H1 (cell line): ENCODE data around the gene LRRC17. TPM values are rescaled to one million over a fixed set of nuclear protein-coding genes. Genes with fewer than 3 reads are reported as not detected.

Experiments used
- CTCF ChIA-PET: fragments of 300-600 bp; sonication (Branson Sonifier 250); formaldehyde crosslinking; loops from one replicate; lab custom pipeline; 2021; ENCODE audit not compliant: partially characterized antibody; lab: Charles Lee
- POLR2A ChIA-PET: fragments of 300-600 bp; sonication (Branson Sonifier 250); formaldehyde crosslinking; loops from one replicate; lab custom pipeline; 2021; ENCODE audit warnings: inconsistent platforms; ENCODE audit not compliant: partially characterized antibody; lab: Charles Lee
- DNase-seq, 2 experiments: peaks; one replicate each; pipeline versions ENCODE4 v3.0.0 to v3.0.0-alpha.2; 2010 to 2022; ENCODE audit warnings: low spot score in 2 of 2, low read depth in 1 of 2, mixed read lengths in 1 of 2
- FAIRE-seq: peaks from 2 replicates; lab custom pipeline; 2011; peaks lifted over from hg19 to GRCh38; lab: Jason Lieb, UNC
- H2AFZ ChIP-seq: 2 replicates; pipeline ENCODE4 v1.8.1; 2012; ENCODE audit warnings: low read length, inconsistent platforms
- H2AK5ac ChIP-seq: 2 replicates; pipeline ENCODE4 v1.6.1; 2013; ENCODE audit warnings: low read depth, low read length
- H2BK120ac ChIP-seq: replicated peaks from 2 replicates; pipeline ENCODE3; 2013; ENCODE audit warnings: low read depth, low read length, inconsistent platforms
- H2BK12ac ChIP-seq: 2 replicates; pipeline ENCODE4 v1.6.1; 2013; ENCODE audit warnings: low read depth, low read length
- H2BK15ac ChIP-seq: 2 replicates; pipeline ENCODE4 v1.6.1; 2013; ENCODE audit warnings: low read length
- H2BK20ac ChIP-seq: 2 replicates; pipeline ENCODE4 v1.6.1; 2013; ENCODE audit warnings: low read length
- H2BK5ac ChIP-seq: 2 replicates; pipeline ENCODE4 v1.6.1; 2013; ENCODE audit warnings: low read depth, low read length
- H3K14ac ChIP-seq: 2 replicates; pipeline ENCODE4 v1.6.1; 2013; ENCODE audit warnings: inconsistent platforms; ENCODE audit not compliant: insufficient read length
- H3K18ac ChIP-seq: 2 replicates; pipeline ENCODE4 v1.6.1; 2013; ENCODE audit warnings: low read length; ENCODE audit errors: extremely low read depth
- H3K23ac ChIP-seq: 2 replicates; pipeline ENCODE4 v1.6.1; 2013; ENCODE audit warnings: inconsistent platforms; ENCODE audit not compliant: insufficient read length
- H3K23me2 ChIP-seq: 2 replicates; pipeline ENCODE4 v1.6.1; 2013; ENCODE audit warnings: low read depth, low read length
- H3K27ac ChIP-seq: 2 replicates; pipeline ENCODE4 v1.6.1; 2011; ENCODE audit warnings: low read depth, low read length, inconsistent platforms
- H3K27me3 ChIP-seq, 4 experiments: replicated peaks in 1 of 4; 1 replicate in 1 of 4; 2 replicates in 3 of 4; pipeline versions ENCODE4 v1.6.1 to v1.8.1; 2011 to 2013; ENCODE audit warnings: low read length in 3 of 4, mild to moderate bottlenecking in 3 of 4, inconsistent platforms in 2 of 4, mixed read lengths in 2 of 4, moderate library complexity in 1 of 4; ENCODE audit not compliant: control insufficient read depth in 3 of 4, insufficient read depth in 3 of 4; ENCODE audit errors: extremely low read depth in 1 of 4
- H3K36me3 ChIP-seq, 4 experiments: 2 replicates each; pipeline versions ENCODE4 v1.6.1 to v1.8.1; 2011 to 2013; ENCODE audit warnings: mild to moderate bottlenecking in 4 of 4, low read length in 3 of 4, moderate library complexity in 2 of 4, control low read depth in 1 of 4, inconsistent platforms in 1 of 4; ENCODE audit not compliant: insufficient read depth in 4 of 4, control insufficient read depth in 2 of 4
- H3K4ac ChIP-seq: replicated peaks from 2 replicates; pipeline ENCODE3; 2013; ENCODE audit warnings: low read length, low read depth, mixed read lengths, inconsistent platforms; ENCODE audit not compliant: insufficient read length
- H3K4me1 ChIP-seq, 4 experiments: replicated peaks in 1 of 4; 1 replicate in 1 of 4; 2 replicates in 3 of 4; pipeline versions ENCODE4 v1.6.1 to v1.8.1; 2011 to 2013; ENCODE audit warnings: low read length in 3 of 4, inconsistent platforms in 2 of 4, mixed read lengths in 1 of 4; ENCODE audit not compliant: insufficient read depth in 4 of 4, control insufficient read depth in 3 of 4
- H3K4me2 ChIP-seq, 2 experiments: 2 replicates each; pipeline versions ENCODE4 v1.6.1 to v1.8.1; 2011 to 2013; ENCODE audit warnings: low read depth in 2 of 2, low read length in 2 of 2, control low read depth in 1 of 2, inconsistent platforms in 1 of 2, mild to moderate bottlenecking in 1 of 2; ENCODE audit not compliant: insufficient read depth in 1 of 2
- H3K4me3 ChIP-seq, 4 experiments: fragments of 200-600, 300-600 bp in 1 of 4; sonication (generic), shearing (Covaris generic), sonication (Bioruptor Twin) in 1 of 4; 2 replicates each; pipeline versions ENCODE4 v1.5.1 to v1.8.1; 2011 to 2016; ENCODE audit warnings: low read length in 4 of 4, low read depth in 3 of 4, control low read depth in 2 of 4, inconsistent platforms in 2 of 4, mild to moderate bottlenecking in 2 of 4, mixed read lengths in 1 of 4, moderate library complexity in 1 of 4; ENCODE audit not compliant: insufficient read depth in 2 of 4; ENCODE audit errors: extremely low read depth in 1 of 4
- H3K56ac ChIP-seq: replicated peaks from 2 replicates; pipeline ENCODE3; 2013; ENCODE audit warnings: low read depth, mild to moderate bottlenecking, mixed read lengths, low read length, inconsistent platforms; ENCODE audit not compliant: insufficient read length
- H3K79me1 ChIP-seq: 2 replicates; pipeline ENCODE4 v1.6.1; 2013; ENCODE audit warnings: low read depth, low read length, control low read depth
- H3K79me2 ChIP-seq, 2 experiments: 2 replicates each; pipeline versions ENCODE4 v1.6.1 to v1.8.1; 2012 to 2013; ENCODE audit warnings: low read length in 2 of 2, mild to moderate bottlenecking in 2 of 2, inconsistent platforms in 1 of 2; ENCODE audit not compliant: insufficient read depth in 2 of 2, control insufficient read depth in 1 of 2
- H3K9ac ChIP-seq, 4 experiments: replicated peaks in 1 of 4; 1 replicate in 1 of 4; 2 replicates in 3 of 4; pipeline versions ENCODE4 v1.6.1 to v1.8.1; 2011 to 2013; ENCODE audit warnings: low read depth in 3 of 4, low read length in 3 of 4, control low read depth in 2 of 4, mild to moderate bottlenecking in 2 of 4, moderate library complexity in 2 of 4, inconsistent platforms in 1 of 4; ENCODE audit errors: extremely low read depth in 1 of 4
- H3K9me3 ChIP-seq, 2 experiments: 2 replicates each; pipeline versions ENCODE4 v1.6.1 to v1.8.1; 2012 to 2013; ENCODE audit warnings: mild to moderate bottlenecking in 2 of 2, moderate library complexity in 2 of 2, control low read depth in 1 of 2, inconsistent platforms in 1 of 2, low read depth in 1 of 2, low read length in 1 of 2, mixed read lengths in 1 of 2; ENCODE audit not compliant: insufficient read depth in 2 of 2
- H4K20me1 ChIP-seq, 2 experiments: replicated peaks in 1 of 2; 2 replicates each; pipeline versions ENCODE3 to v1.8.1; 2011 to 2013; ENCODE audit warnings: inconsistent platforms in 2 of 2, low read length in 2 of 2, mild to moderate bottlenecking in 1 of 2; ENCODE audit not compliant: insufficient read depth in 2 of 2, control insufficient read depth in 1 of 2
- H4K5ac ChIP-seq: 2 replicates; pipeline ENCODE4 v1.6.1; 2013; ENCODE audit warnings: low read length, low read depth, mixed read lengths, inconsistent platforms; ENCODE audit not compliant: insufficient read length
- H4K8ac ChIP-seq: 2 replicates; pipeline ENCODE4 v1.8.0; 2013; ENCODE audit warnings: mild to moderate bottlenecking, moderate library complexity, low read length, inconsistent platforms; ENCODE audit not compliant: insufficient read depth; ENCODE audit errors: extremely low read depth
- H4K91ac ChIP-seq: replicated peaks from 2 replicates; pipeline ENCODE3; 2013; ENCODE audit warnings: low read length, mixed read lengths, inconsistent platforms; ENCODE audit not compliant: insufficient read length
- ASH2L ChIP-seq: fragments of 200-600, 300-600 bp; sonication (generic); IDR thresholded peaks from one replicate; pipeline ENCODE4 v1.7.1; 2017; ENCODE audit warnings: low read length
- BCL11A ChIP-seq, 2 experiments: IDR thresholded peaks; one replicate each; pipeline ENCODE4 v1.6.1; 2011; ENCODE audit warnings: low read depth in 2 of 2, low read length in 2 of 2, mild to moderate bottlenecking in 2 of 2
- CREB1 ChIP-seq: IDR thresholded peaks from 2 replicates; pipeline ENCODE4 v1.6.1; 2012; ENCODE audit warnings: inconsistent platforms
- JUN ChIP-seq: IDR thresholded peaks from 2 replicates; pipeline ENCODE4 v1.6.1; 2011; ENCODE audit warnings: low read depth, mild to moderate bottlenecking, improper control_type of control experiment, low read length
- JUND ChIP-seq: IDR thresholded peaks from 2 replicates; pipeline ENCODE4 v1.6.1; 2011; ENCODE audit warnings: mild to moderate bottlenecking, improper control_type of control experiment, low read length
- KDM1A ChIP-seq: fragments of 200-600, 300-600 bp; sonication (generic); IDR thresholded peaks from 2 replicates; pipeline ENCODE4 v1.7.1; 2016; ENCODE audit warnings: mild to moderate bottlenecking, low read length, borderline replicate concordance
- KDM4A ChIP-seq: IDR thresholded peaks from one replicate; pipeline ENCODE4 v1.7.1; 2012; ENCODE audit warnings: low read depth, mild to moderate bottlenecking, moderate library complexity, low read length, inconsistent platforms; ENCODE audit not compliant: severe bottlenecking
- NRF1 ChIP-seq: IDR thresholded peaks from 2 replicates; pipeline ENCODE4 v1.6.1; 2011; ENCODE audit warnings: mild to moderate bottlenecking, low read depth, low read length, improper control_type of control experiment
- POLR2A ChIP-seq, 2 experiments: IDR thresholded peaks; 1 replicate in 1 of 2; 2 replicates in 1 of 2; pipeline ENCODE4 v1.6.1; 2011; ENCODE audit warnings: low read depth in 2 of 2, low read length in 2 of 2, mild to moderate bottlenecking in 2 of 2; ENCODE audit errors: control extremely low read depth in 1 of 2
- RAD21 ChIP-seq, 2 experiments: IDR thresholded peaks in 1 of 2; conservative IDR thresholded peaks in 1 of 2; 2 replicates each; pipeline ENCODE4 v1.6.1; 2011; ENCODE audit warnings: low read depth in 2 of 2, low read length in 2 of 2, improper control_type of control experiment in 1 of 2, inconsistent platforms in 1 of 2, mild to moderate bottlenecking in 1 of 2, moderate library complexity in 1 of 2
- RBBP5 ChIP-seq: IDR thresholded peaks from 2 replicates; pipeline ENCODE4 v1.7.1; 2012; ENCODE audit warnings: low read depth, mild to moderate bottlenecking, inconsistent platforms, low read length, moderate library complexity, borderline replicate concordance
- SIN3A ChIP-seq, 2 experiments: IDR thresholded peaks in 1 of 2; conservative IDR thresholded peaks in 1 of 2; 2 replicates each; pipeline ENCODE4 v1.6.1; 2011 to 2012; ENCODE audit warnings: low read length in 2 of 2, improper control_type of control experiment in 1 of 2, low read depth in 1 of 2, mild to moderate bottlenecking in 1 of 2
- SIRT6 ChIP-seq: IDR thresholded peaks from one replicate; pipeline ENCODE4 v1.7.1; 2012; ENCODE audit warnings: low read length, inconsistent platforms
- SIX5 ChIP-seq: IDR thresholded peaks from 2 replicates; pipeline ENCODE4 v1.6.1; 2011; ENCODE audit warnings: mild to moderate bottlenecking, low read depth, low read length
- TAF1 ChIP-seq: IDR thresholded peaks from 2 replicates; pipeline ENCODE4 v1.6.1; 2011; ENCODE audit warnings: mild to moderate bottlenecking, low read depth, low read length
- TCF12 ChIP-seq: IDR thresholded peaks from 2 replicates; pipeline ENCODE4 v1.6.1; 2011; ENCODE audit warnings: low read depth, mild to moderate bottlenecking, low read length
- YY1 ChIP-seq: IDR thresholded peaks from 2 replicates; pipeline ENCODE4 v1.6.1; 2011; ENCODE audit warnings: low read depth, mild to moderate bottlenecking, low read length
- WGBS, 2 experiments: shearing (Covaris generic) in 1 of 2; methylation state at CpG; one replicate each; pipeline versions ENCODE4 v1.1.6 to v1.1.7; 2013 to 2015; ENCODE audit warnings: low lambda C conversion rate in 2 of 2, mixed read lengths in 2 of 2, inconsistent platforms in 1 of 2, low coverage in 1 of 2, missing lambda C conversion rate in 1 of 2; ENCODE audit not compliant: insufficient replicate concordance in 2 of 2, insufficient coverage in 1 of 2, insufficient read length in 1 of 2; ENCODE audit errors: extremely low coverage in 1 of 2, missing lambda C conversion rate in 1 of 2; 5-methylcytosine and 5-hydroxymethylcytosine counted together
- polyA plus RNA-seq, 7 experiments: library from polyadenylated mRNA; depleted of rRNA in 3 of 7; stranded (reverse) in 5 of 7; unstranded in 2 of 7; fragments of >200 nt in 5 of 7; fragments of 200-250 nt in 2 of 7; gene quantifications; 1 replicate in 5 of 7; 2 replicates in 1 of 7; 4 replicates in 1 of 7; pipeline versions ENCODE4 v1.2.1 to v1.2.3, GENCODE V29; 2011 to 2013; ENCODE audit warnings: missing spikeins in 2 of 7, mixed read lengths in 2 of 7
- total RNA-seq: library from RNA; stranded (reverse); fragmentation: NEBNext Ultra II Directional; extraction: Animal tissue kit (Norgen Biotek cat#: 25700); gene quantifications from 2 replicates; pipeline ENCODE4 v1.2.1, GENCODE V29; 2021

Gene LRRC17
- total and polyA plus RNA-seq, 2 of the 8 experiments (the other 6 are each of a cell fraction or from before 2014, with no cell fraction given) = 3.0 TPM

GRCh38 chr7:102976493-102976892 lies 63.7 kb downstream of the LRRC17 start:
- no peak overlapping the region for H4K5ac ChIP-seq
- H2BK20ac ChIP-seq = no peak overlapping the region
- H2AK5ac ChIP-seq = no peak overlapping the region
- no peaks in the 10 kb centered on the region for H3K79me1 ChIP-seq
- H3K9ac ChIP-seq = no peak overlapping the region
- no peak overlapping the region for H2BK15ac ChIP-seq
- no peaks in the 10 kb centered on the region for H3K23me2 ChIP-seq
- no peak overlapping the region for H3K4me2 ChIP-seq
- no peaks in the 10 kb centered on the region for H3K27me3 ChIP-seq
- H4K20me1 ChIP-seq = no peaks in the 10 kb centered on the region
- ChIA-PET POLR2A (no interaction called here), CTCF (no interaction called here)
- H3K56ac ChIP-seq = no peak overlapping the region
- no peak overlapping the region for H2BK5ac ChIP-seq
- no peak overlapping the region for H4K91ac ChIP-seq
- no peak for TF ChIP-seq SIN3A (conservative IDR thresholded peaks at IDR 0.05 in 1 of 2, IDR thresholded peaks at IDR 0.05 in 1 of 2; ENCODE audit: low read depth in 1 of 2, low read length in 2 of 2)
- no peak for TF ChIP-seq CREB1
- TF ChIP-seq JUND = no peak
- no peak for TF ChIP-seq POLR2A (IDR thresholded peaks at IDR 0.05; ENCODE audit: control extremely low read depth in 1 of 2, low read depth in 2 of 2, low read length in 2 of 2)
- TF ChIP-seq YY1 = no peak
- no peak for TF ChIP-seq TAF1
- no peak for TF ChIP-seq ASH2L
- TF ChIP-seq RAD21 (IDR thresholded peaks at IDR 0.05 in 1 of 2, conservative IDR thresholded peaks at IDR 0.05 in 1 of 2; ENCODE audit: low read depth in 2 of 2, low read length in 2 of 2) = no peak
- no peak for TF ChIP-seq TCF12
- TF ChIP-seq JUN = no peak
- no peak for TF ChIP-seq SIX5
- TF ChIP-seq SIRT6 = no peak
- no peak for TF ChIP-seq KDM1A
- no peak for TF ChIP-seq RBBP5
- no peak for TF ChIP-seq BCL11A (IDR thresholded peaks at IDR 0.05; ENCODE audit: low read depth in 2 of 2, low read length in 2 of 2)
- TF ChIP-seq NRF1 = no peak
- no peak for TF ChIP-seq KDM4A
- H3K4me3 ChIP-seq = no peak overlapping the region
- H2AFZ ChIP-seq = no peak overlapping the region
- no peak overlapping the region for H3K4ac ChIP-seq
- 93 to 100% methylated on average over 4 to 8 of the region's 8 CpGs for WGBS, 2 experiments
- H3K27ac ChIP-seq = no peak overlapping the region
- H2BK12ac ChIP-seq = no peak overlapping the region
- no peak overlapping the region for H2BK120ac ChIP-seq
- H3K9me3 ChIP-seq = no peaks in the 10 kb centered on the region
- H3K4me1 ChIP-seq = no peaks in the 10 kb centered on the region
- H3K18ac ChIP-seq = no peak overlapping the region
- H3K23ac ChIP-seq = no peak overlapping the region
- H3K79me2 ChIP-seq = no peaks in the 10 kb centered on the region
- H3K14ac ChIP-seq = no peak overlapping the region
- H4K8ac ChIP-seq = no peak overlapping the region
- DNase-seq (no peak), FAIRE-seq (no peak)
- H3K36me3 ChIP-seq = no peaks in the 10 kb centered on the region
